Gastroesophageal sphincter (tissue), 3 donors: ENCODE data around the gene PTPRG.

Source experiments
- CTCF ChIP-seq, 4 experiments: fragments of 200-600 bp in 2 of 4; fragments of 450-650 bp in 2 of 4; sonication (generic) in 1 of 4; IDR thresholded peaks; one replicate each; pipeline ENCODE4 v1.5.1; 2017 to 2019; ENCODE audit warnings: antibody characterized with exemption in 4 of 4, mild to moderate bottlenecking in 2 of 4, moderate library complexity in 2 of 4
- EP300 ChIP-seq: sonication (generic); formaldehyde crosslinking; IDR thresholded peaks from one replicate; pipeline ENCODE4 v1.6.1; 2017; ENCODE audit warnings: antibody characterized with exemption, mild to moderate bottlenecking
- POLR2AphosphoS5 ChIP-seq: sonication (generic); formaldehyde crosslinking; IDR thresholded peaks from one replicate; pipeline ENCODE4 v1.6.1; 2017; ENCODE audit warnings: antibody characterized with exemption

- no peak for TF ChIP-seq EP300
- no peak for TF ChIP-seq CTCF (IDR thresholded peaks at IDR 0.05)
- no peak for TF ChIP-seq POLR2AphosphoS5
Observed at GRCh38 chr3:62010989-62011388, 449.6 kb downstream of the PTPRG start.
